Measurements from ENCODE around the gene CELSR1.

The CELSR1 gene

DNA sequence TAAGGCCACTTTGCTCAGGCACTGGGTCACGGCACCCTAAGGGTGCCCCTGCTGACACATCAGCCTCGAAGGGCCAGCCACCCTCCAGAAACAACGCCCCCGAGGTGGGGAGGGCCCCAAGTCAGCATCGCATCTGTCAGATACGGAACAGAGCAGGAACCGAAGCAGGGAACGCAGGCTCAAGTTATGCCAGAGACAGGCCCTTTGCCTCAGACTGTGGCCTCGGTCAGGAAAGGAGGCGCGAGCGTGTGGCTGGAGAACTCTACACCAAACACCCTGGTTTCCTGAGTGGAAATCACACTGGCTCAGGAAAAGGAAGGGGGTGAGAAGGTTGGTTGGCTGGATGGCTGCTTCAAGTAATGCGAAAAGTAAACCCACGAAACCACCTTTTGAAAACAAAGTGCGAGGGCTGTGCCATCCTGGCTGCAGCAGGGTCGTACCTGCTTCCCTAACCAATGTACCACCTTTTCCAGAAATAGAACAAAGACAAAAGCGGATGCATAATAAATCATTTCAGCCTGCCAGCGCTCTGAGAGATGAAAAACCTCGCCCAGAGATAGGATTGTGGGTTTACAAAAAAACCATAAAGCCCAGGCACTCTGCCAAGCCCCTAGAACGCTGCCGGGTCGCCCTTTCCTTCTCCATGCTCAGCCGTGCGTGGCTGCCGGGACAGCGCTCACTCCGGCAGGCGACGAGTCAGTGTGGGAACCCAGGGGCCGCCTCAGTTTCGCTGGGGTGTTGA is 163.3 kb downstream of the CELSR1 start:
- TF ChIP-seq, protein P1, sequence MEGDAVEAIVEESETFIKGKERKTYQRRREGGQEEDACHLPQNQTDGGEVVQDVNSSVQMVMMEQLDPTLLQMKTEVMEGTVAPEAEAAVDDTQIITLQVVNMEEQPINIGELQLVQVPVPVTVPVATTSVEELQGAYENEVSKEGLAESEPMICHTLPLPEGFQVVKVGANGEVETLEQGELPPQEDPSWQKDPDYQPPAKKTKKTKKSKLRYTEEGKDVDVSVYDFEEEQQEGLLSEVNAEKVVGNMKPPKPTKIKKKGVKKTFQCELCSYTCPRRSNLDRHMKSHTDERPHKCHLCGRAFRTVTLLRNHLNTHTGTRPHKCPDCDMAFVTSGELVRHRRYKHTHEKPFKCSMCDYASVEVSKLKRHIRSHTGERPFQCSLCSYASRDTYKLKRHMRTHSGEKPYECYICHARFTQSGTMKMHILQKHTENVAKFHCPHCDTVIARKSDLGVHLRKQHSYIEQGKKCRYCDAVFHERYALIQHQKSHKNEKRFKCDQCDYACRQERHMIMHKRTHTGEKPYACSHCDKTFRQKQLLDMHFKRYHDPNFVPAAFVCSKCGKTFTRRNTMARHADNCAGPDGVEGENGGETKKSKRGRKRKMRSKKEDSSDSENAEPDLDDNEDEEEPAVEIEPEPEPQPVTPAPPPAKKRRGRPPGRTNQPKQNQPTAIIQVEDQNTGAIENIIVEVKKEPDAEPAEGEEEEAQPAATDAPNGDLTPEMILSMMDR (IDR thresholded peaks at IDR 0.05; ENCODE audit: extremely low read depth, insufficient read depth, missing control alignments), result no peak
- DNase-seq (ENCODE audit: low spot score), result no peak
- in situ Hi-C loops (cut with MboI; ENCODE audit: low pct_unique_long_range_greater_than_20kb, low sequenced_read_pairs, unreplicated experiment), result no loop called here

DNA sequence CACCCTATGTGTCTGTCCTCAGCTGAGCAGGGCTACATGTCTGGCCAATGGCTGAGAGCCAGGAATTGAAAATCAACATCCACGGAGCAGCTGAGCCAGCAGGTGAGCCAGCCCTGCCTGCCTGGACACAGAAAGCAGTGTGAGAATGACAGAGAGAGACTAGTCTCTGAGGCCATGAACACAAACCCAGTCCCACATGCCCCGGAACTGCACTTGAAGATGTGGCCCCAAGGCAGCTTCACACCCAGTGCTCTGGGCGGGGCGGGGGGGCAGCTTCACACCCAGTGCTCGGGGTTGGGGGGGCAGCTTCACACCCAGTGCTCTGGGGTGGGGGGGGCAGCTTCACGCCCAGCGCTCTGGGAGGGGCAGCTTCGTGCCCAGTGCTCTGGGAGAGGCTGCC is 164.3 kb downstream of the CELSR1 start:
- in situ Hi-C loops (cut with MboI; ENCODE audit: low pct_unique_long_range_greater_than_20kb, low sequenced_read_pairs, unreplicated experiment), result no loop called here
- DNase-seq (ENCODE audit: low spot score), result no peak
- TF ChIP-seq, protein P1 (IDR thresholded peaks at IDR 0.05; ENCODE audit: extremely low read depth, insufficient read depth, missing control alignments), result no peak

DNA sequence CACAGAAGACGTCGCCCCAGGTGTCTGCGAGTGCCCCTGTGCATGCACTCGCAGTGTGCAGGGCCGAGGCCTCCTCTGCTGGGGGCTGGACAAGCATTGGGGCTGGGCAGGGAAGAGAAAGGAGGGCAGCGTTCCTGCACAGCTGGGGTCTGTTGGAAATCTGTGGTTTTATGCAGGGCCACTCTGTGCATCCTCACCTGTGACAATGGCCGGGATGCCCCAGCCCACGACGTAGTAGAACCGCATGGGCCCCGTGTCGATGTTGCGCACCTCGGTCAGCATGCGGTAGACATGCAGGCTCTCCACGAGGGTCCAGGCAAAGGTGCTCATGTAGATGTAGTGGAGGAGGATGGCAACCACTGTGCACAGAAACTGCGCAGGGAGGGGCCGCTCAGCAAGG is 164.7 kb downstream of the CELSR1 start:
- in situ Hi-C loops (cut with MboI; ENCODE audit: low pct_unique_long_range_greater_than_20kb, low sequenced_read_pairs, unreplicated experiment), result no loop called here
- TF ChIP-seq, protein P1 (IDR thresholded peaks at IDR 0.05; ENCODE audit: extremely low read depth, insufficient read depth, missing control alignments), result no peak
- no peak for DNase-seq (ENCODE audit: low spot score)

DNA sequence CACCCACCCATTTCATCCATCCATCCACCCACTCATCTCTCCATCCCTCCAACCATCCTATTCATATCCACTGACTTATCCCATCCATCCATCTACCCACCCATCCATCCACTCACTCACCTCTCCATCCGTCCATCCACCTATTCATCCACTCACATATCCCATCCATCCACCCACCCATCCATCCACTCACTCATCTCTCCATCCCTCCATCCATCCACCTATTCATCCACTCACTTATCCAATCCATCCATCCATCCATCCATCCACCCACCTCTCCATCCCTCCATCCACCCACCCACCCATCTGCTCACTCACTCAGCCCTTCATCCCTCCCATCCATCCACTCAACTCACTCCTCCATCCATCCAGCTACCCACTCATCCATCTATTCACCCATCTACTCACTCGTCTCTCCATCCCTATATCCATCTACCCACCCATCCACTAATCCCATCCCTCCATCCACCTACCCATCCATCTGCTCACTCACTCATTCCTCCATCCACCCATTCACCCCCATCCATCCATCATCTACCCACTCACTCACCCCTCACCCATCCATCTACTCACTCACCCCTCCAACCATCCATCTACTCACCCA is 165.7 kb downstream of the CELSR1 start:
- TF ChIP-seq, protein P1 (IDR thresholded peaks at IDR 0.05; ENCODE audit: extremely low read depth, insufficient read depth, missing control alignments), result no peak
- no peak for DNase-seq (ENCODE audit: low spot score)
- in situ Hi-C loops (cut with MboI; ENCODE audit: low pct_unique_long_range_greater_than_20kb, low sequenced_read_pairs, unreplicated experiment), result no loop called here

DNA sequence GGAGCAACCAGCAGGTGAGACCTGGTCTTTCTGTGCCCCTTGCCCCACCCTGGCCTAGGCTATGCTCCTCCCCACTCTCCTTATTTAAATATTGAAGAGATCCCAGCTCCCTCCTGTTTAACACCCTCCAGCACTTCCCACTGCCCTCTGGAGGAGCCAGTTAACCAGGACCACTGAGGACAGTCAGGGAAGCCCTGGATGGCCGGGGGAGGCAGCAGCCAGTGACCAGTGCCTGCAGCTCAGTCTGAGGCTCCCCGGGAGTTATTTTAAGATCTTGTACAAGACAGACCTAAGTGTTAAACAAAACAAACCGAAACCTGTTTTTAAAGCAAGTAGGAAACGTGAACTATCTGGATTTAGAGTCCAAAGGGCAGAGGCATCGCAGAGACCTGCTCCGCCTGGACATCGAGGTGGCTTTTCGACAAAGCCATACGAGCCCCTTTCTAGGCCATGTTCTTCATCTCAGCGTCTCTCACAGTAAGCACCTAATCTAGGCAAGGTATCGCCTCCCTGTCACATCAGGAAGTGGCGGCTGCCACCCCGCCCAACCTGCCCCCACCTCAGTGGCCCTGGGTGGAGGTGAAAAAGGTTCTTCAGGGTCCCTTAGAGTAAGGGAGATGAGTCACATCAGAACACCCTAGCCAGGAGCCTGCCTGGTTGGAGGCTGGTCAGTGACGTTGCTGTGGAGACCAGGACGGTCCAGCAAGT is 166.7 kb downstream of the CELSR1 start:
- in situ Hi-C loops (cut with MboI; ENCODE audit: low pct_unique_long_range_greater_than_20kb, low sequenced_read_pairs, unreplicated experiment), result no loop called here
- TF ChIP-seq, protein P1 (IDR thresholded peaks at IDR 0.05; ENCODE audit: extremely low read depth, insufficient read depth, missing control alignments), result no peak
- DNase-seq (ENCODE audit: low spot score), result no peak

DNA sequence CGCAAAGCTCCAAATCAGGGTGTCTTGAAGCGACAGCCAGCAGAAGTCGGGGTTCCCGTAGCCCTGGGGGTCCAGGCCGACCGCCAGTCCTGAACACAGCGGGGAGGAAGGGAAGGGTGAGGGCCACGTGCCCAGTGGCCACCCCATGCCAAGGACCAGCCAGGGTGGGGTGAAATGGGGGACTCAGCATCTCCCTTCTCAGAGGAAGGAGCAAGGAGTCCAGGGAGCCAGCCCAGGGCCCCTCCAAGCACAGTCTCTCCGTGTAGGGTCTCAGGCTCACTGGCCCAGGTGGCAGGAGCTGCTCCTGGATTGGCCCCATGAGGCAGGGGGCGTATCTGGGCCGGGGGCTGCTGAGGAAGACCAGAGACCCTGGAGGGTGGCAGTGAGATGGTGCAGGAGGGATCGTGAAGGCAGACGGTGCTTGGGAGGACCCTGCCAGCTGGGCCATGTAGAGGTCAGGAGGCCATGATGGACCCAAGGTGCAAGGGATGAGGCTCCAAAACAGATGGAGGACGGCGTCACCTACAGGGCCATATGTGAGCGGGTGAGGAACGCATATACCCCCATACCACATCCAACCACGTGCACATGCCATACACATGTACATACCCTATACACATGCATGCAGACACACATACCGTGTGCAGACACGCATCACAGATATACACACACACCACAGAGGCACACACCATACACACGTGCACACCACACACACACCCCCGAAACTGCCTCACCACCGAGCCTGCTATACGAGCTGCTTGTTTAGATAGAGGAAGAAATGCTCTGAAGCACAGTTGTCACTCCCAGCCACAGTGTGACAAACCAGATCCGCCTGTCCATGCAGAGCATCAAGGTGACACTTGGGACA is 167.5 kb downstream of the CELSR1 start:
- no peak for DNase-seq (ENCODE audit: low spot score)
- TF ChIP-seq, protein P1 (IDR thresholded peaks at IDR 0.05; ENCODE audit: extremely low read depth, insufficient read depth, missing control alignments), result no peak
- in situ Hi-C loops (cut with MboI; ENCODE audit: low pct_unique_long_range_greater_than_20kb, low sequenced_read_pairs, unreplicated experiment), result loop anchor here (5.0 kb wide), 1 partner anchor 162 kb away; no protein-coding TSS in a partner anchor

Measured in GM13977 (cell line).